GM18499 (cell line): ENCODE data around the gene C16orf78.

Source experiments
- ATAC-seq: cut with Tn5 transposase; IDR thresholded peaks from one replicate; pipeline ENCODE4 v1.9.1; 2021; ENCODE audit warnings: moderate number of reproducible peaks; ENCODE audit not compliant: insufficient read depth, unreplicated experiment

Gene C16orf78

DNA sequence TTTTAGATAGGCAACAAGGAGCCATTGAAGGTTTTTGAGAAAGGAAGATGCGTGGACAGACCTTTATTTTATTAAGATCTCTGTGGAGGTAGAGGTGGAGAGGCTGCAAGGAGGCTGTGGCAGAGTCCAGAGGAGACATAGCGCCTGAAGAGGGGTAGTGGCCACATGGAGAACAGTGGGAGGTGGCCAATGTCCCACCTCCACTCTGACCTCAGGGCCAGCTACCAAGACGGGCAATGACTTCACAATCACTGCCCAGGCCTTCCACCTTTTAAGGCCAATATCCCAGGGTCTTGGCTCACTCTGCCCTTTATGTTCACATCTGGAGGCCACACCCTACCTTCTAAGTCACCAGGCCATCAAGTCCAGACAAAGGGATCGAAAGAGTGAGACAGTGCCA lies at the start of gene C16orf78:
TSS of gene C16orf78 (plus strand) at position 301 of the 400 bp plus-strand sequence. CDS start 136 bp downstream, outside the sequence.
- ATAC-seq = no peak

GRCh38 chr16:49324703-49325102 lies 48.9 kb upstream of the C16orf78 start:
- ATAC-seq = no peak

- no peak for ATAC-seq
Measured at GRCh38 chr16:49327466-49327865, 46.1 kb upstream of the C16orf78 start.

- ATAC-seq = no peak
Measured at GRCh38 chr16:49328325-49328724, 45.3 kb upstream of the C16orf78 start.

- ATAC-seq = no peak
Measured at GRCh38 chr16:49330562-49331201, 42.9 kb upstream of the C16orf78 start.

DNA sequence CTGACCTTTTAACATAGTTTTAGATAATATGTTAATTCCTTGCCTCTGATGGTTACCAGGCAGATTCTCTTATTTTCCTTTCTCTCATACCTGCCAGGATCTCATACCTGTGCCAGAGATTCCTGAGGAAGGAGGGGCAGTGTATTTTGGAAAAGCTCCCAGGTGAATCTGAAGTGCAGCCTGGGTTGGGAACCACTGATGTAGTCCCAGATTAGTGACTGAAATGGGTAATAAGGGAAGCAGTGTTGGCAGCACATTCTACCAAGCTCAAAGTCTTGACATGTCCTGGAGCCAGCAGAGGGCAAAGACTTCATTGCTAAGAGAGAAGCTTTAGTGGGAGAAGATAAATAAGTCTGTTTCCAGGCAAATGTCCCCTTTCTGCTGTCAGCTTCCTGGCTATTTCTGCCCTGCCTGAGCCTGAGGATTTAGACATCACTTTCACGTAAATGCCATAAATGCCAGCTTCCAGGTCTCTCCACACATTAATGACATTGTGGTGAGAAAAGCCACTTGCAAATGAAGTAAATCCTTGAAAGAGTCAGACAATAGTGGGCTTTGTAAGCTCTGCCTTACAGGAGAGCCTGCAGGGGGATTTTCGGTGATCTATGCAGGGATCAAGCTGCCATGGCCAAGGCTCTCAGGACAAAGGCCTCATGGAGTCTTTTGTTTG lies 40.9 kb upstream of the C16orf78 start:
- ATAC-seq = no peak

DNA sequence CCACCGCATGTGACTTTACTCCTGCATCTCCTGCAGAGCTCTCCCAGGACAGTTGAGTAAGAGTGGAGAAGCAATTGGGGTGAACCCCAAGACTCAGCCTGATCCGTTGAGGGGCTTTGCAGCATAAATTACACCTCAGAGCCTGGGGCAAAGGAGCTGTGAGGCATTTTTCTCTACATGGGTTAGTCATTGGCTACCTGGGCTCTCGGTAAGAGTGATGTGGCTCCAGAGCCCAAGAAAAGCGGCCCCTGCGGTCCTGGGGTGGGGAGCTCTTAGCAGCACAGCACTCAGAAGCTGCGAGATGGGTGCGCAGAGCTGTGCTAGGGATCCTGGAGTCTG lies 40.4 kb upstream of the C16orf78 start:
- ATAC-seq = no peak

GRCh38 chr16:49335828-49336227 lies 37.8 kb upstream of the C16orf78 start:
- no peak for ATAC-seq

GRCh38 chr16:49336581-49336980 lies 37.0 kb upstream of the C16orf78 start:
- no peak for ATAC-seq

DNA sequence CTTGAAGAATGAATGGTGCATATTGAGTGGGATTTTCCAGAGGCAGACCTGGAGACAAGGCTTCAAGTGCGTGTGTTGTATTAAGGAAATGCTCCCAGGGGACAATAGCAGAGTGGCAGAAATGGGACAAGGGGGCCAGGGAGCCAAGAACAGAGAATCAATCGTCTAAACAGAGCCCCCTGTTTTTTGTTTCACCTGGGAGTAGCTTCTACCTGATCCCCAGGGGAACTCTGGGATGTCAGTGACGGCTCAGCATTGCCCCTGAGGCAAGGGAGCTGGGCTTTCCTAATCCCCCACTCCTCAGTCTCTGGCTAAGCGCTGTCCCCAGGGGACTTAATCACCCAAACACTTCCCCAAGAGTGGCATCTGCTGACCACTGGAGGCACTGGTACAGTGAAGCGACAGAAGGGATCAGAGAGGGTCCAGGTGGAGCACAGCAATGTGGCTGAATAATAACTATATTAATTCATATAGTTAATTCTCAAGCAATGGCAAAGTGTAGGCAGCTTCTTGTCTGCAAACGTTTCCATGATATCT lies 35.7 kb upstream of the C16orf78 start:
- ATAC-seq = no peak

- no peak for ATAC-seq
Measured at GRCh38 chr16:49338611-49339265, 34.9 kb upstream of the C16orf78 start.

- ATAC-seq = no peak
Measured at GRCh38 chr16:49340466-49340865, 33.1 kb upstream of the C16orf78 start.

DNA sequence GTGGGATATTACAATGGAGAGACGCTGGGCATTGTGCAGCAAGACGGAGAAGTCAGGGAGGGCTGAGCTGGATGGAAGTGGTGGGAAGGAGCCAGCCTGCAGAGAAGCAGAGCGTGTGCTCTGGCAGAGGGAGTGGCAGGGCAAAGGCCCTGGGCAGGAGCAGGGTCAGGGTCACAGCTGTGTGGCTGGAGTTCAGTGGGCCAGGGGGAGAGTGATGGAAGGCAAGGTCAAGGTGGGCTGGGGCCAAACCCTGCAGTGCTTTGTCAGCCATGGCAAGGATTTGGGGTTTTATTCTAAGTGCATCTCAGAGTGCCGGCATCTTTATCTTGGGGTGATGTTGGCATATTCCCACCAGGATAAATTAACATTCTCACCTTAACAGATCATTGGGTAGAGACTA lies 31.9 kb upstream of the C16orf78 start:
- no peak for ATAC-seq

DNA sequence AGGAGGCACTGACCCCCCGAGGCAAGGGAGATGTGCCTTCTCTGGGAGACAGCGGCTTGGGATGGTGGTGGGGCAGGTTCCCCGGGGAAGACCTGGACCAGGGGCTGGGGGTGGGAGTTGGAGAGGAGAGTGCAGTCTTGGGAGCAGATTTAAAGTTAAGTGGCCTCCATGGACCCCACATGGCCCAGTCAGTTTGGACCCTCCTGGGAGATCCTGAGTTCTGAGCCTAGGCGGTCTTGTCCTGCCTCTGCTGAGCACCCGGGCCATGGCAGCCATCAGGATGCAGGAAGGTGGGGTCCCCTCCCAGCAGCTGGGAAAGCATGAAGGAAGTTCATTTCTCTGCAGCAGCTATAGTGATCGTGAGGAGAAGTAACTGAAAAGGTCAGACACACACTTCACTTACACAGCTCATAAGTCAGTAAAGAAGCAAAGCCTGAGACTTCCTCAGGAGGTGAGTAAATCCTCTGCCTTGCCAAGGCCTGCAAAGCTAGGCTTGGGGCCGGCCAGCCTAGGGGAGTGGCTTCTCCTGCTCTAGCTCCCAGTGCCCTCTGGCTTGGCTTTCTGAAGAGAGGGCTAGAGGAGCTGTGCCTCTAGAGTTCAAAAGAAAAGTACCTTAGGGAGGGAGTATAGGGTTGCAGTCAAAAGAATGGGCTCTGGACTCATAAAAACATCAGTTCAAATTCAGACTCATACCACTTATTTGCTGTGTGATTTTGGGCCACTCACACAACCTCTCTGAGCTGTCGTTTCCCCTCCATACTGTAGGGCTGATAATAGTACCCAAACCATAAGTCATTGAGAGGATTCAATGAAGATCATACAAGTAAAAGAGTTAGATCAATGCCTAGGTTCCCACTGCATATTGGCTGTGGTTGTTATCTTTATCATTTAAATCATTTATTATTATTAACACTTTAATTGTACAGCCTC lies 31.0 kb upstream of the C16orf78 start:
- no peak for ATAC-seq

GRCh38 chr16:49343291-49343690 lies 30.3 kb upstream of the C16orf78 start:
- ATAC-seq = no peak

- ATAC-seq = no peak
Measured at GRCh38 chr16:49344401-49344800, 29.2 kb upstream of the C16orf78 start.

DNA sequence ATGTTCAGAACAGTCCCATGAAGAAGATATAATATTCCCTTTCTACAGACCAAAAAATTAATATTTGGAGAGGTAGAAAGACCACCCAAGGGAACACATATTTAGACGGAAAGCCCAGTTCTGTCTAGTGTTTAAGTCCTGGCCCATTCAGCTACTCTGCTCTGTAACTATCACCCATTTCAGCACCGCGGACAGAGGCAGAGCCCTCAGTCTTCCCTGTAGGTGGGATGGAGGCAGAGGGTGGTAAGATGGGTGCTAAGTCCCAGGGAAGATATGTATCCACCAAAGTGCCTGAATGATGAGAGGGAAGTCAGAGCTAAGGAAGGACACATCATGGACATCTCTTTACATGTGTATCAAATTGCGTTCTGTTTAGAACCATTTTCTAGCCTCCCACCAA lies 27.8 kb upstream of the C16orf78 start:
- ATAC-seq = no peak

DNA sequence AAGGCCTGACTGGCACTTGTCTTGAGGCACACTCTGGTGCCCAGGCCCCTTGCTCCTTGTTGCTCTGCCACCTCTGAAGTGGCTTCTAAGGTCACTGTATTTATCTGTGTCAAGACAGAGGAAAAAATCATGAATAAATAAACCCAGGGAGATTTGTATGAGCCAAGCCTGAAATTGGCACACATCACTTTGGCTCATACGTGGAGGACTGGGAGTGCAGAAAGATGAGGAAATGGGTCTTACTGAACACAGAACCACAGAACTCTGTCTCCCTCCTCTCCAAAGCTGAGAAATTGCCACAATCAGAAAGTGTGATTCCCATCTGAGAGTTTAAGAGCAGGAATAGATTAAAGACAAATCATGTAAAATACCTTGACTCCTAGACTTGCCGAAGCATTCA lies 27.1 kb upstream of the C16orf78 start:
- no peak for ATAC-seq

- ATAC-seq = no peak
Measured at GRCh38 chr16:49347476-49347875, 26.1 kb upstream of the C16orf78 start.

DNA sequence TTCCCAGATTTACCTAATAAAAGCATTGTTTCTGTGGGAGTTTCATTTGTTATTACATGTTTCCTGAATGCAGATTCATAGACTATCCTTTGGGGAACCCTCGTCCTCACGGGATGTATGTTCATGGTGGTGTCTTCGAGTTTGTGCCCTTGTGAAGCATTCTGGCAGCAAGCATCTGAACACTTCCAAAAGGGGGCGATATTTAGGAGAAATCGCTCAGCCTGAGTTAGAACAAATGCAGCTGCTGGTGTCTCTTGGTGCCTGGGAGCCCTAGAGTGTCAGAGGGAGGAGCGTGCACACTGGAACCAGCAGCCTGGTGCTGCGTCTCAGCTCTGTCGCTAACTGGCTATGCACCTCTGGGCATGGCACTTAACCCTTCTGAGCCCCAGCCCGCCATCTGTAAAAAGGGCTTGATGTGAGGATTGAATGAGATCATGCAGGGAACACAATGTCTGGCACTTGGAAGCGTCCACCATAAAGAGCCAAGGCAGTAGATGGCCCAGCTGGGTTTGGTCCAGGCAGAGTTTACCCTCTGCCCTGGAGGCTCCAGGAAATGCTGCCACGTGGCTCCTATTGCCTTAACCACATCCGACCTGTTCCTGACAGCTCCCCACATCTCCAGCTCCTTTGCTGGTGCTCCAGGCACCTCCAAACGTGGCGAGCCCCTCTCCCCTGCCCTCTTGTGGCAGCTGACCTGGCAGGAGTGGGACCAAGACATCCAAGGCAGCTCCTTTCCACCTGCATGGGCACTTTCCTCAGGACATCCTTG lies 25.0 kb upstream of the C16orf78 start:
- no peak for ATAC-seq
